ENCODE measurements around the gene ASCL3.
A peak's percentile ranks its signal among the peaks of the same experiment; 100 is the strongest.

- TF ChIP-seq, protein P1, sequence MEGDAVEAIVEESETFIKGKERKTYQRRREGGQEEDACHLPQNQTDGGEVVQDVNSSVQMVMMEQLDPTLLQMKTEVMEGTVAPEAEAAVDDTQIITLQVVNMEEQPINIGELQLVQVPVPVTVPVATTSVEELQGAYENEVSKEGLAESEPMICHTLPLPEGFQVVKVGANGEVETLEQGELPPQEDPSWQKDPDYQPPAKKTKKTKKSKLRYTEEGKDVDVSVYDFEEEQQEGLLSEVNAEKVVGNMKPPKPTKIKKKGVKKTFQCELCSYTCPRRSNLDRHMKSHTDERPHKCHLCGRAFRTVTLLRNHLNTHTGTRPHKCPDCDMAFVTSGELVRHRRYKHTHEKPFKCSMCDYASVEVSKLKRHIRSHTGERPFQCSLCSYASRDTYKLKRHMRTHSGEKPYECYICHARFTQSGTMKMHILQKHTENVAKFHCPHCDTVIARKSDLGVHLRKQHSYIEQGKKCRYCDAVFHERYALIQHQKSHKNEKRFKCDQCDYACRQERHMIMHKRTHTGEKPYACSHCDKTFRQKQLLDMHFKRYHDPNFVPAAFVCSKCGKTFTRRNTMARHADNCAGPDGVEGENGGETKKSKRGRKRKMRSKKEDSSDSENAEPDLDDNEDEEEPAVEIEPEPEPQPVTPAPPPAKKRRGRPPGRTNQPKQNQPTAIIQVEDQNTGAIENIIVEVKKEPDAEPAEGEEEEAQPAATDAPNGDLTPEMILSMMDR (optimal IDR thresholded peaks at IDR 0.05 in 1 of 3, IDR thresholded peaks at IDR 0.05 in 1 of 3, conservative IDR thresholded peaks at IDR 0.05 in 1 of 3; ENCODE audit: extremely low read depth in 1 of 3, insufficient read depth in 2 of 3, low read length in 3 of 3) = peak; percentile 58 to 67 (median 62)
- TF ChIP-seq EZH2 (IDR thresholded peaks at IDR 0.05; ENCODE audit: low read length) = no peak
These were observed 16.8 kb upstream of the ASCL3 start for GRCh38 chr11:8959546-8960166.

Measured in keratinocyte (primary cell).